SW 1271 (cell line): ENCODE measurements around the gene ZDHHC11.
"Not testable (repeated sequence)": the region's sequence is repeated elsewhere in the genome, so short reads cannot be mapped to it uniquely, and the experiment has no call there.

ENCODE experiments used
- DNase-seq, 2 experiments: peaks; one replicate each; lab custom pipeline; 2025; lab: John Stamatoyannopoulos, UW

Gene ZDHHC11

DNA sequence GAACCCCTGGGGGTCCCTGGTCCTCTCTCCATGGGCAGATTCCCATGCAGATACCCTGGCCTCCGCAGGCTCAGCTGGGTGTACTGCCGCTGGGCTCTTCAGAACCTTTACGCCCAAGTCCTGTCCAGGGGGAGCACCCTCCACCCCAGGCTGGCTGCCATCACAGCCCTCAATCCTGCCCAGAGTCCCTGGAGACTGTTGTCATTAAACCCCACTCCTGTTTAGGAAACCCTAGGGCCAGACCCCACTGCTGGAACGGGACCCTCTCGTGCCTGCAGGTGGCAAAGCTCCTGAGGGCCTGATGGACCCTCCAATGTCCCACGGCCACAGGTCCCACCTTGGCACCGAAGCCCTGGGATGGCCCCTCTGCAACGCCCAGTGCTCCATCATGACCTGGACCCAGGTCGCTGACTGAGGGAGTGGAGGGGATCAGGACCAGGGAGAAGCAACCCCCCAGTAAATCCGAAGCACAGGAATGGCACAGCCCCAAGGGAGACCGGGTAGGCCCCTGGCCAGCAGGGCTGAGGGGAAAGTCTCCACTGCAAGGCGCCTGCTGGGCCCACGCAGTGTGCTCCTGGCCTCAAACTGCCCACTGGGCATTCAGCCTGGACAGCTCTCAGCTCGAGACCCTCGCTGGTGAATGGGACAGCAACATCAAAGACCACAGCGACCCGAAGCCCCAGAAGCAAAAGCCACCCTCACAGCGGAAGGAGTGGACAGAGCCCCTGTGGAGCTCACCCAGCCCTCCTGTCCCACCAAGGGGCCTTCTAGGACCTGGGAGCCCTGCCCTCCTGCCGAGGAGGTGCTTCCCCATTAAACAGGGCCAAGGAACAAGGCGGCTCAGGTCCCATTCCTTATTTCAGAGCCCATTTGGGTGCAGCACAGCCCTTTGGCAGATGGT lies 74.6 kb downstream of the ZDHHC11 start:
- DNase-seq = no peak

DNA sequence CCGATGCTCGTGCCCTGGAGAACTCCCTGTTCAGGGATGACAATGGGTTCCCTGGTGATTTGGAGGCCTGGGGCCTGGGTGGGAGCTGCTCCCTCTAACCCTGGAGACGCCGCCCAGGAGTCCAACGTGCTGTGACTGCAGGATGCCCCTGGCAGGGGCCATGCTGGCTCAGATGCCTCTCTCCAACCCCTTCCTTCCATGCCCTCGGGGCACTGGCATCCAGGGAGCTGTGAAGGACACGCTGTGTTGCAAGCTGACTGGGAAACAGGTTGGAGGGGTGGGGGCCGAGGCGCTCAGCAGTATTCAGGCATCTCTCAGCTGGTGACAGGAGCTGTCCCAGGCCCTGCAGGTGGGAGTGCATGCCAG lies 75.2 kb downstream of the ZDHHC11 start:
- DNase-seq = not testable (repeated sequence)

DNA sequence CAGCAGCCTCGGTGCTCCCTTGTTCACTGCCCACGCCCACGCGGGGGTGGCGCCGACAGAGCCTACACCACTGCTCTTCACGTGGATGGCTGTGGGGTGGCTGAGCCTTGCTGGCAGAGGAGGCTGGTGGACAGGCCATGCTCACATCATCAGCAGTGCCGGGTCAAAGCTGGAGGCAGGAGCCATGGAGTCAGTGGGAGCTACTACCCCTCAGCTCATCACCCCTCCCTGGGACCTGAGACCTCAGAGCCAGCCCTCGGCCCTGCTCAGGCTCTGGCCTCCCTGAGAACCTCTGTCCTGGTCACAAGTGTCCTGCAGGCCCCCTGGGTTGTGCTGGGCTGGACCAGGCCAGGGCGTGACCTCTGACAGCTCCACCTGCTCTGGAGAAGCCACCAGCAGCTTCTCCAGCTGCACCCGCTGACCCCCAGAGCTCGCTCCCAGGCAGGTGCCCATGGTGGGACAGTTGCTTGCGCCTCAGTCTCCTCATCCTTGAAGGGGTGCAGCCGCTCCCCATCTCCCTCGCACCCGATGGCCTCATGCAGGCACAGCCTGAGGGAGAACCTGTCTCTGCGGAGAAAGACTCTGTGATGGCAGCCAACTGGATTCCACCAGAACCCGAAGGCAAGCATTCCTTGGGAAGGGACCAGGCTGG lies 75.8 kb downstream of the ZDHHC11 start:
- not testable (repeated sequence) for DNase-seq

DNA sequence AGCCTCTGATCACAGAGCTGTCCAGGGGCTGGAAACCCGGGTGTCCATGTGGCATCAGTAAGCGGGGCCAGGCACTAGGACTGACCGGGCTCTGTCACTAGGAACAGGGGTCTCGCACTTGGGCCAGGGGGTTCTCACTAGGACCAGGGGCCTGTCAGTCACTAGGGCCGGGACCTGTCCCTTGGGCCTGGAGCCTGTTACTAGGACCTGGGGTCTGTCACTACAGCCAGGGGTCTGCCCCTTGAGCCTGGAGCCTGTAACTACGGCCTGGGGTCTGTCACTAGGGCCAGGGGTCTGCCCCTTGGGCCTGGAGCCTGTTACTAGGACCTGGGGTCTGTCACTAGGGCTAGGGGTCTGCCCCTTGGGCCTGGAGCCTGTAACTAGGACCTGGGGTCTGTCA lies 76.5 kb downstream of the ZDHHC11 start:
- not testable (repeated sequence) for DNase-seq

DNA sequence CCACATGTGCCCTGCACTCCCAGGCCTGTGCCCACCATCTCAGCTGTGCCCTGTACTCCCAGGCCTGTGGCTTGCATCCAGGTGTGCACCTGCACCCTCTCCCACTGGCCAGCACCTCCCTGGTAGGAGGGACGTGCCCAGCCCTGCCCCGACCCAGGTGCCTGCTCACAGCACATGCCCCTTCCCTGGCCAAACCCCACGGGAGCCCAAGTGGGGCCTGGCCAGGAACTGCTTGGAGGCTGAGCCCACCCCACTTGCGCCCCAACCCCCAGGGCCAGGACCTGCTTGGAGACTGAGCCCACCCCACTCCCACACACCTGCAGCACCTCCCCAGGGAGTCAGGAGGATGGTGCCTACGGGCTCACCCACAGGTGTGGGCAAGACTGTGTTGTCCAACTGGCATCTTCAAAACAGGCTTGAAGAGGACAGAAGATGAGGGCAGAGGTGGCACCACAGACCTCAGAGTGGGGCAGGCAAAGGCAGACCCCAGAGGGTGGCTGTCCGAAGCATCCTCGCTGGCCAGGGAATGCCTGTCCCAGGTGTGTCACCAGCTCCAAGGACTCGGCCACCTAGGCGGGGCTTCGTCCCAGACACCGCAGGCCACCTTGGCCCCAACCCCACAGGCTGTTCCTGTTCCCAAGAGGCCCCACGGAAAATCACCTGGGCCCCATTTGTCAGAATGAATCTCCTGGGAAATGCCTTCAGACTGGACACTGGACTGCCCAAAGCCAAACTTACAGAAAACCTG lies 77.1 kb downstream of the ZDHHC11 start:
- DNase-seq = no peak

DNA sequence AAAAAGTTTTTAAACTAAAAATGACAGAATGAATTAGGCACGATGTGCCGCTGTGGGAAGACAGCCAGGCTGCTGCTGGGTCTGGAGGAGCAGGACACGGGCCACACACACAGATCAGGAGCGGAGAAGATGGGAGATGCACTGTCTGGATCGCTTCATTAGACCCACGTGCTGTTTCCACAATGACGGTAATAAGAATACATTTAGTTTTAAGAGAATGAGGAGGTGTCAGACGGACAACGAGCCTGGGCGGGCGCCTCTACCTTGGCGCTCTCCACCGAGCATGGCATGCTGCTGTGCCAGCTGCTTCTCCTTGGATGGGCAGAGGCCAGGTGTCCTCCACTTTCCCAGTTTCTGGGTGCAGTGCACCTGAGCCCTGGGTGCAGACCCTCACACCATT lies 77.9 kb downstream of the ZDHHC11 start:
- not testable (repeated sequence) for DNase-seq

DNA sequence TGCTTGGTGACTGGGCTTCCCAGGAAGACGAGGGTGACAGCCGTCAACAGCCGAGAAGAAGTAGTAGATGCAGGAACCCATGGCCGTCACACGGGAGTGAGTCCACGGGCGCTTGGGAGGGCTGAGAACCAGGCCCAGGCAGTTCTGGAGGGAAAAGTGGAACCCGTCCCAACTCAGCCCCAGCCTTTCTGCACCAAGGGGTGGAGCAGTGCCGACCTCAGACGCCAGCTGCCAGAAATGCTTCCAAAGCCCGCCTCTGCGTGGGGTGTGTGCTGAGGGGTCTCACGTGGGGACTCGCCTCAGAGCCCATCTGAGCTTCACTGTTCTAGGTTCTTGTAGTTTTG lies 78.3 kb downstream of the ZDHHC11 start:
- not testable (repeated sequence) for DNase-seq

DNA sequence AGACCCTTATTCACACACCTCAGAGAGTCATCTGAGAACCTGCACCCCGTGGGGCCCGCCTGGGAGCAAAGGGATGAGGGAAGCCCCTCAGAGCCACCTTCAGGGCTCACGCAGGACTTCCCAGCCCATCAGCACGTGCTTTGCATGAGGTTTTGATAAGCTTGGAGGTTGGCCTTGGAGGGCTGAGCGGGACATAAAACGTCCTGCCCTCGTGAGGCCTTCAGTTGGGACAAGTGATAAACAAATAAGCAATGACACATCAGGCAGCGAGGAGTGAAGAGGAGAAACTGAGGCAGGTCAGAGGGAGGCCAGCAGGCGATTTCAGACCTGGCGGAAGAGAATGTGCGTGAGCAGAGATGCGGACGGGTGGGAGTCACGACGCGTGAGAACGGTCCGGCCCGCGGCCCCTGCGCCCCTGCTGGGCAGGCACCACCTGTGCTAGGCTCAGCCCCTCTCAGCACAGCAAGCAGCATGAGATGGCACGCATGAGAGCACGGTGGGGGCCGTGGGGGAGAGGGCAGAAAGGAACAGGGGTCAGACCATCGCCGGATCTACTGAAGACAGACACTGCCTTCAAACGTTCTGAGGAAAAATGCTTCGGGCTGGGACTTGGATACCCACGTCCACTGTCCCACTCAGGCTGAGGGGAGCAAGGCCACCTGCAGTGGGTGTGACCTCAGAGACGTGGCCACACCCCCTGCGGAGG lies 78.8 kb downstream of the ZDHHC11 start:
- not testable (repeated sequence) for DNase-seq

DNA sequence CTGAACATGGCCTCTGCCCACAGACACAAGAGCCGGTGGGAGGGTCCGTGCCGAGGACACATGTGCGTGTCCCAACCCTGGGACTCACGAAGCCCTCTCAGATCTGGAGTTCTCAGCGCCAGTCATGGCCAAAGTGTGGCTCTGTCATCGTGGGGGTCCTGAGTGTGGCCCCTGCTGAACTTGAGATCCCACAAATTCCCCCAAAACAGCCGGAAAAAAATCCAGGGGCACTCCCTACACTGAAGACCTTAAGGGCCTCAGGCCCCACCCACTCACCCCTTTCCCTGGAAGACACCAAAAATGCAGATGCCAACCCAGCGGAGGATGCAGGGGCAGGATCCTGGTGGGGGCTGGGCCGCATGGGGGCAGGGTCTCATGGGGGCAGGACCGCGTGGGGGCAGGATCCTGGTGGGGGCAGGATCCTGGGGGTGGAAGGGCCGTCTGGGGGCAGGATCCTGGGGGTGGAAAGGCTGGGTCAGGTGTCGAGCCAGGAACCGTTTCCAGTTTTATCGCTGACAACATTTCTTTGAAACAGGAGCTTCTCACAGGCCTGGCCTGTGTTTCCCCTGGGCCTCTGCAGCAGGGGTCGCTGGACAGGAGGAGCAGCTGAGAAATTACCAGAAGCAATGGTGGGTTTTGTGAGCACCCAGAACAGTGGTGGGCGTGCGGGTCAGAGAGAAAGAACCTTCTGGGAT lies 79.6 kb downstream of the ZDHHC11 start:
- DNase-seq = not testable (repeated sequence)

DNA sequence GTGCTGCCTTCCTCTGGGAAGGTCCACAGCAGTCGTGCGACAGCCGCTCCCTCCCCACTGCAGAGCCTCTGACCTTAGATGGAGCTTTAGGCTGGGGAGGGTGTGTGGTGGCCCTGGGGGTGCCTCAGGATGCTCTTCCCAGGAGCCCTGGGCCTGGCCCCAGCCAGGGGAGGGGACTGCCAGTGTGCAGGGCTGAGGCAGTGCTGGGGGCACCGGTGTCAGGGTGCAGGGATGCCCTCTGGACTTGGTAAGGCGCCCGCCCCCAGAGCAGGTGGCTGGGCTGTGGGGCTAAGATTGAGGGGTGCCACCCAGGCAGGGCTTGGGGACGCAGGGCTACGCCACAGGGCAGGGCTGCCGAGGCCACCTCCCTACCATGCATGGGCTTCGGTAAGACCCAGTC lies 80.2 kb downstream of the ZDHHC11 start:
- not testable (repeated sequence) for DNase-seq

DNA sequence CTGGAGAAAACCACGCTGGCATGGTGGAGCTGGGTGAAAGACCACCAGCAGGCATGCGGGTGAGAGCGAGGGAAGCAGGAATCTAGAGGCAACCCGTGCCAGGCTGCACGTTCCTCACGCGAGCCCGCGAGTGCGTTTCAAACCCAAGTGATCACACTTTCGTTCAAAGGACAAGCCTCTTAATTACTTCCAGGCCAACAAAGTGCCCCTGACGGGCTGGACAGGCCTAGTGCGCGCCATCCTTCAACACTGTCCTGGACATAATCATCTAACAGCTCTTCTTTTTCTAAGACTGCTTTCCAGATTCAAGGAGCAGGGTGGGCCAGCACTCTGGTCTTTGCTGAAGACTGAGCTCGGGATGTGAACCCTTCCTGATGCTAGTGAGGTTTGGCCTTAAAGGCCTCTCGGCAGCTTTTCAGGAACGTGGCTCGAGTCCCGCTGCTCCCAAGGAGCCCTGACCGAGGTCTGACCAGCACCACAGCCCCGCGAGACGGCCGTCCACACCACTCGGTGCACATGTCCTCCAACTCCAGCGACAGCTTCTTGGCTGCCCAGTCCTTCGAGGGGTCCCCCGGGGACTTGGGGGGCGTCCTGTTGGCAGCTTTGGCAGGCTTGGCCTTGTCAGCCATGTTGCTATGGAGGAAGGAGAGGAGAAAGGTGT lies 81.2 kb downstream of the ZDHHC11 start:
- not testable (repeated sequence) for DNase-seq

DNA sequence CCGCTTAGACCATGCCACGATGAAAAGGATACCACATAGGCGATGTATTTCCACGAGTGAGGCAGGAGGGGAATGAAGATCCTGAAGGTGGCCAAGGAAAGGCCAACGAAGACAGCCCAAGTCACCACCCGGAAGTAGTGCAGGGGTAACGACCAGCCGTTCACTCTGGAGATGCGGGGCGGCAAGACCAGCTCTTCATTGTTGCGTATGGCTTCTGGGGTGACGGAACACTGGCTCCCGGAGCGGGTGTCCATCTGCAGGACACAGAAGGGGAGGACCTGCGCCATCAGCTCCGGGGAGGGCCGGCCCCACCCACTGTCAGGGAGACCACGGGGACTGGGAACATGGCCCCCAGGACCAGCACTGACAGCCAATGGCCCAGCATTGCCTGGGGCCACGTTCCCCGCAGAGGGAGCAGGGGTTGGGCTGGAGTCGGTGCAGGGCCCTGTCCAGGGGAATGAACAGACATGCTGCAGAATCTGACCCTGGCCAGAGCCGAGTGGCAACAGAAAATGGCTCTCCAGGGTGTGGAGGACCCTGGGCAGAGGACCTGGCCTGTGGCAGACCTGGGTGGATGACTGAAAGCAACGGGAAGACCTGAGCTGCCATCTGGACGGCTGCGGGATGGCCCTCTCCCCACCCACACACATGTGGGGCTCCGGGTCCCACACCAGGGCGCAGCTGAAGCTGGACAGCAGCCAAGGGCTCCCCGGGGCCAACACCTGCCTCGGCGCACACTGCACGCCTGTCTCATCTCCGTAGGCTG lies 83.9 kb downstream of the ZDHHC11 start:
- DNase-seq = no peak

DNA sequence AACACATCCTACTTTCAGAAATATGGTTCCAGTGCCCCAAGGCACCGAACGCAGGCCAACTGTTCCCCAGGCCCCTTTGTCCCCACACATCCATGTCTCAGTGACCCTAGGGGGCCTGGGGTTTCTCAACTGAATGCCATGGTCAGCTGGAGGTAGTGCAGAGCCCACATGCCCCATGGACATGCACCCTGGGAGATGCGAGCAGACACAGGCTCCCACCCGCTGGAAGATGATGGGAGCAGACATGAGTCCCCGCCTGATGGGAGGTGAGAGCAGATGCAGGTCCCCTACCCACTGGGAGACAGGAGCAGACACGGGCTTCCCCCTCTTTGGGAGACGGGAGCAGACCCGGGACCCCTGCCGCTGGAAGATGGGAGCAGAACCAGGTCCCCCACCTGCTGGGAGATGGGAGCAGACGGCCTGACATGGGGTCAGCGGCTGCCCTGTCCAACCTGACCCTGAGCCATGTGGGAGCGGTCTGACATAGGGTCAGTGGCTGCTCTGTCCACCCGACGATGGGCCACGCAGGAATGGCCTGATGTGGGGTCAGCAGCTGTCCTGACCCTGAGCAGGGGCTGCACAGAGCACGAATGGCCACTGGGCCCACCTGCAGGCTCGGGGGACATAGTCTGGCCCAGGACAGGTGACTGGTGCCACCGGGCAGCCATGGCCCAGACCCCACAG lies 84.7 kb downstream of the ZDHHC11 start:
- DNase-seq = no peak

DNA sequence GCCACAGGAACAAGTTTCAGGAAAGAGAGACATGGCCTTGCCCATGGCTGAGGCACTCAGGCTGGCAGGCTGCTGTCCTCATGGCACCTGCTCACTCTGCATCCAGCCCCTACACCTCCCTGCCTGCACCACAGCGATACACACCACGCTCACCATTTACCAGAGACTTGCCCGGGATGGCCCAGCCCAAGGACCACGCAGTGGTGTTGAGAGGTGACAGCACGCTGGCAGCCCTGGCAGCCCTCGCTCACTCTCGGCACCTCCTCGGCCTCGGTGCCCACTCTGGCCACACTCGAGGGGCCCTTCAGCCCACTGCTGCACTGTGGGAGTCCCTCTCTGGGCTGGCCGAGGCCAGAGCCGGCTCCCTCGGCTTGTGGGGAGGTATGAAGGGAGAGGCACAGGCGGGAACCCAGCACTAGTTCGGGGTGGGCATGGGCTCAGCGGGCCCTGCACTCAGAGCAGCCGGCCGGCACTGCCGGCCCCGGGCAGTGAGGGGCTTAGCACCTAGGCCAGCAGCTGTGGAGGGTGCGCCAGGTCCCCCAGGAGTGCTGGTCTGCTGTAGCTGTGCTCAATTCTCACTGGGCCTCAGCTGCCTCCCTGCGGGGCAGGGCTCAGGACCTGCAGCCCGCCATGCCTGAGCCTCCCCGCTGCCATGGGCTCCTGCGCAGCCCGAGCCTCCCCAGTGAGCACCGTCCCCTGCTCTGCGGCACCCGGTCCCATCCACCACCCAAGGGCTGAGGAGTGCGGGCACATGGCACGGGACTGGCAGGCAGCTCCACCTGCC lies 86.6 kb downstream of the ZDHHC11 start:
- no peak for DNase-seq

DNA sequence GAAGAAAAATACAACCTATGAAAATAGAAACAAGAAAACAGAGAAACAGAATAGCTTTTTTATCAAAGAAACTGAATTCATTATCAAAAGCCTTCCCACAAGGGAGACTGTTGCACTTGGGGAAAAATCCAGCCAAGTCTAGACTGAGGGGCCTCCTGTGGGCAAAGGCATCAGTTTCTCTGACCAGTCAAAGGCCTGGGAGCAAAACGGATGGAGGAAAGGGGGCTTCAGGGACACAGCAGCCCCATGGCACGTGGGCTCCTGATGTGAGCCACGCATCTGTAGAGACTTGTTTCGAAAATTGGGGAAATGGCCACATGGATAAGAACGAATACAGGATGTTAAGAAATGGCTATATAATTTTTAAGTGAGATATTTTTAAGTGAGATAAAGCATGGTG lies 87.4 kb downstream of the ZDHHC11 start:
- DNase-seq = no peak

DNA sequence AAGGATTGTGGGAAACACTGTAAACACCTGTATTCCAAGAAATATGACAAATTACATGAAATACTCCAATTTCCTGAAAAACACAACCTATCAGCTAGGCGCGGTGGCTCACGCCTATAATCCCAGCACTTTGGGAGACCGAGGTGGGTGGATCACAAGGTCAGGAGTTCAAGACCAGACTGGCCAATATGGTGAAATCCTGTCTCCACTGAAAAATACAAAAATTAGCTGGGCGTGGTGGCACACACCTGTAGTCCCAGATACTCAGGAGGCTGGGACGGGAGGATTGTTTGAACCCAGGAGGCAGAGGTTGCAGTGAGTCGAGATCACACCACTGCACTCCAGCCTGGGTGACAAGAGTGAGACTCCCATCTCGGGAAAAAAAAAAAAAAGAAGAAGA lies 87.8 kb downstream of the ZDHHC11 start:
- not testable (repeated sequence) for DNase-seq

DNA sequence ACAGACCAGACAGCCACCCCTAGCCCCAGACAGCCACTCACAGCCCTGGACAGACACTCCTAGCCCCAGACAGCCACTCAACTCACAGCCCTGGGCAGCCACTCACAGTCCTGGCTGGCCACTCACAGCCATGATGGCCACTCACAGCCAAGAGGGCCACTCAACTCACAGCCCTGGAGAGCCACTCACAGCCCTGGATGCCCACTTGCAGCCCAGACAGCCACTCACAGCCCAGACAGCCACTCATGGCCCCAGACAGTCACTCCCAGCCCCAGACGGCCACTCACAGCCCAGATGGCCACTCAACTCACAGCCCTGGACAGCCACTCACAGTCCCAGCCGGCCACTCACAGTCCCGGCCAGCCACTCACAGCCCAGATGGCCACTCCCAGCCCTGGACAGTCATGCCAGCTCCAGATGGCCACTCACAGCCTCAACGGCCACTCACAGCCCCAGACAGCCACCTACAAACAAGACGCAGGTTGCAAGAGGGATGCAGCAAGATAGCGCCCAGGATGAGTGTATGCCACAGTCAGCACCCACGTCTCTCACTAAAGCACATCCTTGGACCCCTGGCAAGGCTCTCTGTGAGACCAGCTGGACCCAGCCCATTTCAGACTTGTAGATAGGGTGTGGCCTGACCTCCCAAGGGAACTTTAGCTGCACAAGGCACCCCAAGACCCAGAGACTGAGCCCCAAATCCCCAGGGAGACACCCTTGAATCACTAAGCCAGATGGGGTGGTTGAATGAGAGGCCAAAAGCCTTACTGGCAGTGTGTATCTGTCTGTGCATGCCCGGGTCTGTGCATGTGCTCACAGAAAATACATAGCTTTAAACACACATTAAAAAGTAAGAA lies 88.7 kb downstream of the ZDHHC11 start:
- no peak for DNase-seq
